Colonic mucosa (tissue), 4 donors: ENCODE data around the gene ANKRD49. TPM values are rescaled to one million over a fixed set of nuclear protein-coding genes. Genes with fewer than 3 reads are reported as not detected.
A peak's percentile ranks its signal among the peaks of the same experiment; 100 is the strongest.

Experiments used
- DNase-seq: peaks from one replicate; pipeline ENCODE4 v3.0.0-alpha.2; 2020
- H3K27ac ChIP-seq: fragments of 200-600 bp; one replicate; pipeline ENCODE4 v1.8.0; 2021
- H3K27me3 ChIP-seq: fragments of 200-600 bp; one replicate; pipeline ENCODE4 v1.8.0; 2021
- H3K36me3 ChIP-seq: fragments of 200-600 bp; one replicate; pipeline ENCODE4 v1.8.0; 2021
- H3K4me1 ChIP-seq: fragments of 200-600 bp; one replicate; pipeline ENCODE4 v1.8.0; 2021; ENCODE audit warnings: mild to moderate bottlenecking
- H3K4me3 ChIP-seq: fragments of 200-600 bp; one replicate; pipeline ENCODE4 v1.8.0; 2021
- H3K9ac ChIP-seq, 2 donors: one replicate each; pipeline ENCODE4 v1.7.0; 2013; ENCODE audit warnings: control low read depth in 2 of 2, low read depth in 2 of 2, low read length in 2 of 2
- H3K9me3 ChIP-seq: fragments of 200-600 bp; one replicate; pipeline ENCODE4 v1.8.0; 2021
- intact Hi-C: fragments of 100-400 bp; cut with DNase I; formaldehyde crosslinking; loops from one replicate; pipeline ENCODE4 v1.14.1; 2022
- total RNA-seq, 2 donors: library from RNA; stranded (reverse); fragmentation: NEBNext Ultra II Directional in 1 of 2; extraction: Animal tissue kit (Norgen Biotek cat#: 25700) in 1 of 2; gene quantifications; one replicate each; pipeline ENCODE4 v1.2.1, GENCODE V29; 2021
- TF ChIP-seq, protein P1 (sequence below): fragments of 200-600 bp; IDR thresholded peaks from one replicate; pipeline ENCODE4 v1.8.0; 2022; ENCODE audit warnings: antibody characterized with exemption, mild to moderate bottlenecking
- donor health status: healthy.
- donor health status: DM: no; HTN: no; CAD: no.
- donor health status: DM: no; HTN: no; CAD: no.

ANKRD49 gene
- total RNA-seq, 2 donors from 2014 or later = 10.7 to 14.6 TPM

DNA sequence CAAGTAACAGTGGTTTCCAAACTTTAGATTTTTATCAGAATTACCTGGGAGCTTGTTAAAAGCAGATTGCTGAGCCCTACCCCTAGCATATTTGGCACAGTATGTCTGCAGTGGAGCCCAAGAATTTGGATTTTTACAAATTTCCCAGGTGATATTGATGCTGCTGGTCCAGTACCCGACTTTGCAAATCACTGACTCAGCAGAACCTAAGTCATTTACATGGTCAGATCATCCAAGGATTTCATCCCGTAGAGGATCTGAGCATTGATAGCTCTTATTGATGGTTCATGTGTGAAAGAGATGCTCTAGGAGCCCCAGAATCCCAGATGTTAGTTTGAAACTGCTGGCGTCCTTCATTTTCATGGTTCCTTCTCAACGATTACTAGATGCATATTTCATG lies 24.5 kb downstream of the ANKRD49 start:
- TF ChIP-seq, protein P1, sequence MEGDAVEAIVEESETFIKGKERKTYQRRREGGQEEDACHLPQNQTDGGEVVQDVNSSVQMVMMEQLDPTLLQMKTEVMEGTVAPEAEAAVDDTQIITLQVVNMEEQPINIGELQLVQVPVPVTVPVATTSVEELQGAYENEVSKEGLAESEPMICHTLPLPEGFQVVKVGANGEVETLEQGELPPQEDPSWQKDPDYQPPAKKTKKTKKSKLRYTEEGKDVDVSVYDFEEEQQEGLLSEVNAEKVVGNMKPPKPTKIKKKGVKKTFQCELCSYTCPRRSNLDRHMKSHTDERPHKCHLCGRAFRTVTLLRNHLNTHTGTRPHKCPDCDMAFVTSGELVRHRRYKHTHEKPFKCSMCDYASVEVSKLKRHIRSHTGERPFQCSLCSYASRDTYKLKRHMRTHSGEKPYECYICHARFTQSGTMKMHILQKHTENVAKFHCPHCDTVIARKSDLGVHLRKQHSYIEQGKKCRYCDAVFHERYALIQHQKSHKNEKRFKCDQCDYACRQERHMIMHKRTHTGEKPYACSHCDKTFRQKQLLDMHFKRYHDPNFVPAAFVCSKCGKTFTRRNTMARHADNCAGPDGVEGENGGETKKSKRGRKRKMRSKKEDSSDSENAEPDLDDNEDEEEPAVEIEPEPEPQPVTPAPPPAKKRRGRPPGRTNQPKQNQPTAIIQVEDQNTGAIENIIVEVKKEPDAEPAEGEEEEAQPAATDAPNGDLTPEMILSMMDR = no peak
- DNase-seq = no peak
- intact Hi-C loops = no loop called here
- Histone ChIP-seq H3K36me3 (no peaks in the 10 kb centered on the region), H3K27ac (no peak overlapping the region), H3K4me1 (no peaks in the 10 kb centered on the region), H3K4me3 (no peak overlapping the region), H3K9me3 (no peaks in the 10 kb centered on the region), H3K9ac (no peak overlapping the region), H3K27me3 (no peaks in the 10 kb centered on the region)

GRCh38 chr11:94519478-94520084 lies 25.8 kb downstream of the ANKRD49 start:
- Histone ChIP-seq H3K4me3 (no peak overlapping the region), H3K27ac (no peak overlapping the region), H3K9ac (no peak overlapping the region), H3K27me3 (no peaks in the 10 kb centered on the region), H3K36me3 (no peaks in the 10 kb centered on the region), H3K4me1 (no peaks in the 10 kb centered on the region), H3K9me3 (no peaks in the 10 kb centered on the region)
- TF ChIP-seq, protein P1 = peak; percentile 51
- no peak for DNase-seq
- intact Hi-C loops = loop anchor here (2.0 to 10.0 kb wide), 3 partner anchors 43 to 375 kb away; no protein-coding TSS in a partner anchor

DNA sequence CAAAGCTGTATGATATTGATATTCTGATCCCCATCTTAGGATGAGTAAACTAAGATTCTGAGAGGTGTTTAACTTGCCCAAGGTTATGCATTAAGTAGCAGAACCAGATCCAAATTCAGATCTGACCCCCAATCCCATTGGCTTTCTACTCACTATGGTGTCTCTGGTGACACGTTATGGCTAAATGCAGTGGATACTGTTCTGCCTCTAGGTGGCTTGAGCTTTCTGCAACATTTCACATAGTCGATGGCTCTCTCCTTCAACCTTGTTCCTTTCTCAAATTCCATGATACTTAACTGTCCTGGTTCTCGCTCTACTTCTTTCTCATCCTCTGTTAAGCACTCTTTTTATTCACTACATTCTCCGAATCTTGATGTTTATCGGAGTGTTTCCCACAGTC lies 27.9 kb downstream of the ANKRD49 start:
- Histone ChIP-seq H3K9ac (no peak overlapping the region), H3K4me1 (no peaks in the 10 kb centered on the region)

DNA sequence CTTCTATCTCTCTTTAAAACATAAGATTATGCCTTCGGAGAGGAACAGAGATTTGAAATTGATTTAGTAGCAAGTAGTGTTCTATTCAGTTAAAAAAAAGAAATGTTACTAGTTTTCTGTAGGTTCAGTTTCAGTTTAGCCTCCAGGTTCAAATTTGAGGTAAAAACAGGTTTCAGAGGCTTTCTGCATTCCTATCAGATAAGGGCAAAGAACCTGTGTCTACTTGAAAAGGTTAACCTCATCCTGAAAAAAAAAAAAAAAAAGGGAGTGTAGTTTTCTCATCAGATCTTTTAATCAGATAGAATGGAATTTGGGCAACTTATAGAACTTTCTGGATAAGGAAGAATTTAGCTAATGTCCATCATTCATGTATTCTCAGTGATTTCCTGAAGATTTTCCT lies 30.6 kb downstream of the ANKRD49 start:
- Histone ChIP-seq H3K27me3 (no peaks in the 10 kb centered on the region), H3K36me3 (no peaks in the 10 kb centered on the region), H3K27ac (no peak overlapping the region), H3K4me3 (no peak overlapping the region), H3K9me3 (no peaks in the 10 kb centered on the region), H3K4me1 (no peaks in the 10 kb centered on the region), H3K9ac (no peak overlapping the region)
- intact Hi-C loops = loop anchor here (5.0 to 10.0 kb wide), 2 partner anchors 38 to 370 kb away; no protein-coding TSS in a partner anchor
- TF ChIP-seq, protein P1 = no peak
- no peak for DNase-seq

More for the DNA sequence above, 27.9 kb downstream of the ANKRD49 start:
- H3K36me3 ChIP-seq = no peaks in the 10 kb centered on the region
- H3K9me3 ChIP-seq = no peaks in the 10 kb centered on the region
- TF ChIP-seq, protein P1 = peak; percentile 40
- no peak for DNase-seq
- H3K27ac ChIP-seq = no peak overlapping the region
- H3K27me3 ChIP-seq = no peaks in the 10 kb centered on the region
- H3K4me3 ChIP-seq = no peak overlapping the region
- intact Hi-C loops = loop anchor here (2.0 to 10.0 kb wide), 3 partner anchors 41 to 373 kb away; no protein-coding TSS in a partner anchor

- Histone ChIP-seq H3K4me1 (no peaks in the 10 kb centered on the region), H3K9me3 (no peaks in the 10 kb centered on the region), H3K27ac (no peak overlapping the region), H3K27me3 (no peaks in the 10 kb centered on the region), H3K4me3 (no peak overlapping the region), H3K9ac (peak overlapping the region in 1 of 2 donors; percentile 24), H3K36me3 (no peaks in the 10 kb centered on the region)
- intact Hi-C loops = loop anchor here (10.0 kb wide), 1 partner anchor 369 kb away; no protein-coding TSS in a partner anchor
- TF ChIP-seq, protein P1 = no peak
- peak; percentile 92 for DNase-seq
Observed at GRCh38 chr11:94525546-94526324, 32.0 kb downstream of the ANKRD49 start.
